D721Med (cell line): Measurements from ENCODE around the gene STK32A.

ENCODE experiments used
- DNase-seq: peaks from one replicate; pipeline ENCODE4 v3.0.0; 2011; ENCODE audit warnings: low spot score; ENCODE audit not compliant: insufficient read length
- FAIRE-seq: peaks from 2 replicates; lab custom pipeline; 2011; peaks lifted over from hg19 to GRCh38; lab: Jason Lieb, UNC
- CTCF ChIP-seq: IDR thresholded peaks from 2 replicates; pipeline ENCODE4 v1.5.1; 2012; ENCODE audit warnings: mild to moderate bottlenecking, control low read depth; ENCODE audit not compliant: insufficient read depth; ENCODE audit errors: missing control alignments

The STK32A gene

GRCh38 chr5:147388184-147389108 is 153.6 kb downstream of the STK32A start:
- DNase-seq, result no peak
- no peak for FAIRE-seq
- TF ChIP-seq CTCF, result no peak

DNA sequence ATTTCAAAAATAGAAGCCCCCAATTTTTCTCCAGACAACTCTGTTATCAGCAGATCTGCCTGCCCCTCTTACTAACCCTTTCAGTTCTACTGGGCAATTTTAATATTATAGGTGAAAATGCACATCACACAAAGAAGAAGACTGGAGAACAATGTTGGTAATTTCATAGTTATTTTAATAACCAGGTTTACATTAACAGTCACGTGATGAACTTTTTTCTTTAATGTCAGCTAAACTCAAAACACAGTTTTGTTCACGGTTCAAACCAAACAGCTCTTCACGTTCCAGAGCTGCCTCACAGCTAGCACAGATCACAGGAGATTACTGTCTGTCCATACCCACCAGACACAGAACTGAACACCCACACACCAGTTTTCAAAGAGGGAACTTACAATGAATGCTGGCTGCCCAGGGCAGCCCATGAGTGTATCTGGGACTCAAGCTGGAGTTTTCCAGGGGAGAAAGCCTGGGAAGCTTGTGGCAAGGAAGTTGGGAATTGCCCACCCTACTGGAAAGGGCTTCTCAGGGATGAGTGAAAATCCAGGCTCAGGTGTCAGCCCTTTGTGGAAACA is 155.9 kb downstream of the STK32A start:
- DNase-seq (no peak), FAIRE-seq (no peak)
- TF ChIP-seq CTCF, result no peak

GRCh38 chr5:147391781-147392180 is 157.0 kb downstream of the STK32A start:
- DNase-seq, result no peak
- no peak for FAIRE-seq
- peak; percentile 47 for TF ChIP-seq CTCF

- no peak for DNase-seq
- no peak for TF ChIP-seq CTCF
- no peak for FAIRE-seq
These were observed 159.2 kb downstream of the STK32A start for GRCh38 chr5:147393874-147394672.

DNA sequence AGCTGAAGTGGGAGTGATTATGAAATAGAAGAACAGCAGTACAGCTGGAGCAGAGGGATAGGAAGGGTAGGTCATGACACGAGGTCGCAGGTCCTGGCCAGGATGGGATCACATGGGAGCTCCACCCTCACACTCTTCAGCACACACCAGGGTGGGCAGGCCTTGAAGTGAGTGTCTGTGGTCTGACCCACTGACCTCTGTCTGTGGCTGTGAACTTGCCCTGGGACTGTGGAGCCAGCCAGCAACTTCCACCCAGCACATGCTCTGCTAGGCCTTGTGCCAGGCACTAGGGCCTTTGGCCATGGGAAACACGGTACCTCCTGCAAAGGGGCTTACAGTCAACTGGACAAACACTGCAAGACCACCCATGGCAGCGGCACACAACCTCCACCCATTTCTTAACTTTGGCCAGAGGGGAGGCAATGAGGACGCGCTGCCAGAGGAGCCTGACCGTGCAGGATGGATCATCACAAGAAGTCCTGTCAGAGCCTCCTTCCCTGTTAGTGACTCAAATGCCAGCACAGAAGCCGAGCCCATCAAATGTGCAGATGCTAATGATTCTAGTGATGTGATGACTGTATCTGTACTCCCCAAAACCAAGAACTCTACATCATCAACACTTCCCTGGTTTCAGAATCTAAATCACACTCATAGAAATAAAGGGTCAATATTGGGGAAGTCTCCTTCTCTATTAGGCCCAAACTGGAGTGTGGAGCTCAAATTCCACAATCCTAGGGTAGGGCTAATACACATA is 161.4 kb downstream of the STK32A start:
- TF ChIP-seq CTCF, result no peak
- DNase-seq (no peak), FAIRE-seq (no peak)

DNA sequence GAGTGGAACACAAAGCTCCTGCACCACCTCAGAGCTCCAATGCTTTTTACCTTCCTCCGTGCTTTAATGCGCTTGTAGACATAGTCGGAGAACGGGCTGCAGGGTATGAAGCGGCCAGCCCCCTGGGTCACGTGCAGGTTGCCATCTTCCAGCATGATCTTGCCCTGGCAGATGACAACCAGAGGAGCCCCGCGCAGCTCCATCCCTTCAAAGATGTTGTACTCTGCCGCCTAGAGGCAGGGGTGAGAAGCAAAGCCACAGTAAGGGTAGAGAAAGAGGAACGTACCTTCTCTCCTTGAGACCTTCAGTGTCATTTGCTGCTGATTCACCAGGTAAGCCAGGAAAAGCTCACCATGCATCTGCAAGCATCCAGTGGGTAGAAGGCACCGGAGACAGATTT is 162.8 kb downstream of the STK32A start:
- TF ChIP-seq CTCF, result no peak
- FAIRE-seq, result no peak
- no peak for DNase-seq
